HepG2 (cell line): ENCODE results near the gene TEKT5. TPM values are rescaled to one million over a fixed set of nuclear protein-coding genes. Genes with fewer than 3 reads are reported as not detected.

ENCODE experiments used
- FOXA1 ChIP-seq, 2 experiments: fragments of 450-650 bp in 1 of 2; sonication (generic) in 1 of 2; formaldehyde crosslinking in 1 of 2; IDR thresholded peaks; 2 replicates each; pipeline versions ENCODE4 v1.4.0 to v1.6.1; 2016 to 2020; ENCODE audit warnings: missing genetic modification reagents in 1 of 2
- FOXA3 ChIP-seq: IDR thresholded peaks from 2 replicates; pipeline ENCODE4 v1.6.1; 2016; ENCODE audit warnings: missing genetic modification reagents, missing compliant biosample characterization
- FOXK2 ChIP-seq: fragments of 450-650 bp; IDR thresholded peaks from 2 replicates; pipeline ENCODE4 v1.6.1; 2016
- GATAD2A ChIP-seq: IDR thresholded peaks from 2 replicates; pipeline ENCODE4 v1.6.1; 2016
- HMG20A ChIP-seq: IDR thresholded peaks from 2 replicates; pipeline ENCODE4 v1.6.1; 2016; ENCODE audit warnings: borderline replicate concordance
- HOMEZ ChIP-seq: IDR thresholded peaks from 2 replicates; pipeline ENCODE4 v1.6.1; 2016; ENCODE audit warnings: low read depth
- KLF16 ChIP-seq, 2 experiments: sonication (generic) in 1 of 2; formaldehyde crosslinking in 1 of 2; IDR thresholded peaks; 2 replicates each; pipeline versions ENCODE4 v1.6.1 to v1.8.0; 2016 to 2023; ENCODE audit warnings: missing genetic modification reagents in 2 of 2, missing compliant biosample characterization in 1 of 2
- MTF2 ChIP-seq: sonication (generic); formaldehyde crosslinking; IDR thresholded peaks from 2 replicates; pipeline ENCODE4 v1.5.0; 2020; ENCODE audit warnings: missing genetic modification reagents, borderline replicate concordance
- NAIF1 ChIP-seq: sonication (generic); formaldehyde crosslinking; IDR thresholded peaks from 2 replicates; pipeline ENCODE4 v1.5.0; 2020; ENCODE audit warnings: mild to moderate bottlenecking, missing genetic modification reagents, borderline replicate concordance
- PAXIP1 ChIP-seq: sonication (generic); formaldehyde crosslinking; conservative IDR thresholded peaks from 2 replicates; pipeline ENCODE4 v1.4.0; 2020; ENCODE audit warnings: mild to moderate bottlenecking, missing genetic modification reagents, moderate library complexity
- PLSCR1 ChIP-seq: sonication (generic); formaldehyde crosslinking; IDR thresholded peaks from 2 replicates; pipeline ENCODE4 v1.5.0; 2020; ENCODE audit warnings: missing genetic modification reagents, mild to moderate bottlenecking, borderline replicate concordance
- POLR2A ChIP-seq, 2 experiments: IDR thresholded peaks; 2 replicates each; pipeline ENCODE4 v1.6.1; 2011; ENCODE audit warnings: low read depth in 2 of 2, low read length in 2 of 2, mild to moderate bottlenecking in 1 of 2, moderate library complexity in 1 of 2; ENCODE audit not compliant: insufficient read depth in 1 of 2
- SIN3A ChIP-seq: IDR thresholded peaks from 2 replicates; pipeline ENCODE4 v1.6.1; 2011; ENCODE audit warnings: low read depth, mild to moderate bottlenecking, control low read depth, low read length, borderline replicate concordance
- SIX4 ChIP-seq: sonication (generic); formaldehyde crosslinking; IDR thresholded peaks from 2 replicates; pipeline ENCODE4 v1.4.0; 2020; ENCODE audit warnings: missing genetic modification reagents
- TCF7 ChIP-seq: sonication (generic); IDR thresholded peaks from 2 replicates; pipeline ENCODE4 v1.6.1; 2016; ENCODE audit warnings: antibody characterized with exemption, low read depth
- TMF1 ChIP-seq: sonication (generic); formaldehyde crosslinking; IDR thresholded peaks from 2 replicates; pipeline ENCODE4 v1.8.1; 2022; ENCODE audit warnings: low read depth, missing genetic modification reagents
- XBP1 ChIP-seq: sonication (generic); formaldehyde crosslinking; IDR thresholded peaks from 2 replicates; pipeline ENCODE4 v1.5.0; 2020; ENCODE audit warnings: missing genetic modification reagents
- ZNF10 ChIP-seq: sonication (generic); formaldehyde crosslinking; IDR thresholded peaks from 2 replicates; pipeline ENCODE4 v1.4.0; 2020; ENCODE audit warnings: mild to moderate bottlenecking, low read depth, missing genetic modification reagents, borderline replicate concordance
- ZNF253 ChIP-seq: sonication (generic); formaldehyde crosslinking; IDR thresholded peaks from 2 replicates; pipeline ENCODE4 v1.8.0; 2022; ENCODE audit warnings: mild to moderate bottlenecking, missing genetic modification reagents, borderline replicate concordance
- ZNF496 ChIP-seq: sonication (generic); formaldehyde crosslinking; IDR thresholded peaks from 2 replicates; pipeline ENCODE4 v1.8.1; 2023; ENCODE audit warnings: mild to moderate bottlenecking, moderate library complexity, missing genetic modification reagents; ENCODE audit not compliant: insufficient replicate concordance
- ZNF556 ChIP-seq: sonication (generic); formaldehyde crosslinking; IDR thresholded peaks from 2 replicates; pipeline ENCODE4 v1.4.0; 2020; ENCODE audit warnings: mild to moderate bottlenecking, missing genetic modification reagents, borderline replicate concordance
- ZNF615 ChIP-seq: sonication (generic); formaldehyde crosslinking; IDR thresholded peaks from 2 replicates; pipeline ENCODE4 v1.5.0; 2020; ENCODE audit warnings: mild to moderate bottlenecking, missing genetic modification reagents, borderline replicate concordance
- polyA plus RNA-seq, 8 experiments: library from polyadenylated mRNA; depleted of rRNA in 3 of 8; stranded (reverse) in 7 of 8; unstranded in 1 of 8; fragments of >200 nt; fragmentation: Illumina TruSeq in 4 of 8; extraction: Trizol in 4 of 8; gene quantifications; 2 replicates each; pipeline versions ENCODE4 v1.2.1 to v1.2.3, GENCODE V29; 2011 to 2016; ENCODE audit warnings: low read depth in 4 of 8, missing spikeins in 1 of 8, mixed read lengths in 1 of 8; ENCODE audit not compliant: insufficient read depth in 1 of 8
- total RNA-seq, 5 experiments: library from RNA; depleted of rRNA; stranded (reverse); fragments of >200 nt; fragmentation: Illumina TruSeq; extraction: Trizol; gene quantifications; 2 replicates each; pipeline ENCODE4 v1.2.3, GENCODE V29; 2016; ENCODE audit warnings: low read depth in 1 of 5
- TF ChIP-seq, protein P1 (sequence below): sonication (generic); formaldehyde crosslinking; conservative IDR thresholded peaks from 2 replicates; pipeline ENCODE4 v1.5.0; 2020; ENCODE audit warnings: missing genetic modification reagents

The TEKT5 gene
- total and polyA plus RNA-seq, 2 of the 13 experiments (the other 11 are each of a cell fraction or from before 2014, with no cell fraction given): 0.16 TPM; not detected in 1

DNA sequence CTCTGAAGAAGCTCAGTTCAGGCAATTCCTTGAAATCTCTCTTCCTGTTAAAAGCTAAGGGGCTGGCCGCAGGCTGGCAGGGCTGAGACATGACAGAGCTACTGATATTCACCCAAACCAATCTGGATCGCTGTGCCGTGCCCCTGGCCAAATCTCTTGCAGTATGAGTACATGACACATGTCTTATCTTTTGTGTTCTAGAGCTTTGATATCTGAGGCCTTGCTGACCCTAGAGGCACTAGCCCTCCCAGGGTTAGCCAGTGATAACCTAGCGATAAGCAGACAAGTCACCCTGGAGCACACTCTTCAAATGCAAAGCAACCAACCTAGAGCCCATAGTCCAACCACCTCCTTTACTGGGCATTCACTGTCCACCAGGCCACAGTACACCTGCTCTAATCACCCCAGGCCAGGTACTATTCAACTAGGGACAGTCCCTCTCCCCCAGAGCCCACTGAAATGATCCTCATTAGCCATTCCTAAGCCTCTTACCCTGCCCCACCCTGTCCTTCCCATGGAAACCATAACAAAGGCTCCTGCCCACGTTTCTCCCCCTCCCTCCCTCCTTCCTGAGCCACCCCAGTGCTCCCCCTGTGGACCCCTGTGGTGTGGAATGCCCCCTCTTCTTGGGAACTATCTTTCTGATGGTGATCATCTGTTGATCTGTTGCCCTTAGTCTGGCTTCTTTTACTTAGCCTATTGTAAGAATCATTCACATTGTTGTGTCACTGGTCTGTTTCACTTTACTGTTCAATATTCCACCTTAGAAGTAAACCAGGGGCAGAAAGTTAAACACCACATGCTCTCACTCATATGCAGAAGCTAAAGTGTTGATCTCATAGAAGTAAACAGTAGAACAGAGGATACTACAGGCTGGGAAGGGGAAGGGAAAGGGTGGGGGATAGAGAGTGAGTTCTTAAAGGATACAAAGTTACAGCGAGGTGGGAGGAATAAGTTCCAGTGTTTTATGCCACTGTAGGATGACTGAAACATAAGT, 52.5 kb downstream of the TEKT5 start (continued):
- TF ChIP-seq XBP1 (CRISPR knock-in tag): no peak
- no peak for TF ChIP-seq NAIF1 (CRISPR knock-in tag)
- TF ChIP-seq FOXA1 (IDR thresholded peaks at IDR 0.05): no peak
- no peak for TF ChIP-seq FOXA1 (CRISPR knock-in tag; IDR thresholded peaks at IDR 0.05)
- TF ChIP-seq GATAD2A (CRISPR knock-in tag): peak; percentile 80; the same call in 1 of the 2 replicates
- no peak for TF ChIP-seq ZNF556
- TF ChIP-seq SIX4 (CRISPR knock-in tag): peak; percentile 96
- peak; percentile 53 for TF ChIP-seq FOXA3
- TF ChIP-seq PAXIP1 (CRISPR knock-in tag): peak; percentile 88
- no peak for TF ChIP-seq TMF1 (CRISPR knock-in tag)
- peak; percentile 88 for TF ChIP-seq TCF7
- TF ChIP-seq HOMEZ (CRISPR knock-in tag): no peak
- TF ChIP-seq KLF16 (CRISPR knock-in tag; IDR thresholded peaks at IDR 0.05): no peak
- TF ChIP-seq PLSCR1 (CRISPR knock-in tag): no peak
- TF ChIP-seq ZNF496 (CRISPR knock-in tag): no peak
- peak; percentile 65; the same call in 1 of the 2 replicates for TF ChIP-seq HMG20A (CRISPR knock-in tag)
- TF ChIP-seq, protein P1, sequence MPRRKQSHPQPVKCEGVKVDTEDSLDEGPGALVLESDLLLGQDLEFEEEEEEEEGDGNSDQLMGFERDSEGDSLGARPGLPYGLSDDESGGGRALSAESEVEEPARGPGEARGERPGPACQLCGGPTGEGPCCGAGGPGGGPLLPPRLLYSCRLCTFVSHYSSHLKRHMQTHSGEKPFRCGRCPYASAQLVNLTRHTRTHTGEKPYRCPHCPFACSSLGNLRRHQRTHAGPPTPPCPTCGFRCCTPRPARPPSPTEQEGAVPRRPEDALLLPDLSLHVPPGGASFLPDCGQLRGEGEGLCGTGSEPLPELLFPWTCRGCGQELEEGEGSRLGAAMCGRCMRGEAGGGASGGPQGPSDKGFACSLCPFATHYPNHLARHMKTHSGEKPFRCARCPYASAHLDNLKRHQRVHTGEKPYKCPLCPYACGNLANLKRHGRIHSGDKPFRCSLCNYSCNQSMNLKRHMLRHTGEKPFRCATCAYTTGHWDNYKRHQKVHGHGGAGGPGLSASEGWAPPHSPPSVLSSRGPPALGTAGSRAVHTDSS (CRISPR knock-in tag): no peak
- TF ChIP-seq SIN3A: no peak
- no peak for TF ChIP-seq ZNF615
- no peak for TF ChIP-seq POLR2A (IDR thresholded peaks at IDR 0.05; ENCODE audit: insufficient read depth in 1 of 2, low read depth in 2 of 2, low read length in 2 of 2)
- TF ChIP-seq MTF2 (CRISPR knock-in tag): no peak
- TF ChIP-seq FOXK2: no peak
- TF ChIP-seq ZNF10: no peak
- TF ChIP-seq ZNF253: no peak
